NCI-H2196 treated with DMSO at 0.1 percent for 48 hours (cell line): ENCODE results near the gene NFKB2.
A peak's percentile ranks its signal among the peaks of the same experiment; 100 is the strongest.

Experiments
- DNase-seq: peaks from one replicate; lab custom pipeline; 2025; ENCODE audit not compliant: unreplicated experiment; lab: John Stamatoyannopoulos, UW

NFKB2 gene

GRCh38 chr10:102421757-102422512 lies 26.4 kb downstream of the NFKB2 start:
- peak; percentile 11 for DNase-seq

GRCh38 chr10:102422545-102423129 lies 27.1 kb downstream of the NFKB2 start:
- peak; percentile 14 for DNase-seq

GRCh38 chr10:102423372-102423968 lies 28.0 kb downstream of the NFKB2 start:
- DNase-seq: no peak

GRCh38 chr10:102424145-102424544 lies 28.6 kb downstream of the NFKB2 start:
- no peak for DNase-seq

GRCh38 chr10:102424916-102425315 lies 29.4 kb downstream of the NFKB2 start:
- DNase-seq: no peak

GRCh38 chr10:102425444-102425843 lies 29.9 kb downstream of the NFKB2 start:
- DNase-seq: no peak

GRCh38 chr10:102426803-102427287 lies 31.3 kb downstream of the NFKB2 start:
- no peak for DNase-seq

GRCh38 chr10:102429468-102429867 lies 34.0 kb downstream of the NFKB2 start:
- no peak for DNase-seq

- no peak for DNase-seq
Observed at GRCh38 chr10:102431452-102432124, 36.1 kb downstream of the NFKB2 start.

- peak; percentile 76 for DNase-seq
Observed at GRCh38 chr10:102432162-102432950, 36.9 kb downstream of the NFKB2 start, which contains the start of gene CUEDC2. Gene CUEDC2 (minus strand): TSS chr10:102432574. CDS start chr10:102425188, 7,386 bp downstream.

- no peak for DNase-seq
Observed at GRCh38 chr10:102433619-102434046, 38.1 kb downstream of the NFKB2 start.

- no peak for DNase-seq
Observed at GRCh38 chr10:102434394-102435132, 39.1 kb downstream of the NFKB2 start.

- DNase-seq: no peak
Observed at GRCh38 chr10:102435133-102435497, 39.6 kb downstream of the NFKB2 start.

GRCh38 chr10:102435529-102436233 lies 40.2 kb downstream of the NFKB2 start:
- DNase-seq: no peak

- no peak for DNase-seq
Observed at GRCh38 chr10:102436312-102436711, 40.8 kb downstream of the NFKB2 start.

- DNase-seq: no peak
Observed at GRCh38 chr10:102437515-102437914, 42.0 kb downstream of the NFKB2 start.

- no peak for DNase-seq
Observed at GRCh38 chr10:102438374-102438773, 42.9 kb downstream of the NFKB2 start.

- DNase-seq: no peak
Observed at GRCh38 chr10:102444851-102445250, 49.3 kb downstream of the NFKB2 start.
